Mesothelial cell of epicardium (in vitro differentiated cells): Measurements from ENCODE around the gene TAL1. TPM values are rescaled to one million over a fixed set of nuclear protein-coding genes. Genes with fewer than 3 reads are reported as not detected.
A peak's percentile ranks its signal among the peaks of the same experiment; 100 is the strongest.

Source experiments
- DNase-seq, 2 experiments: peaks; one replicate each; pipeline ENCODE4 v3.0.0; 2021; ENCODE audit warnings: low spot score in 2 of 2; ENCODE audit not compliant: unreplicated experiment in 2 of 2
- H3K27ac Mint-ChIP-seq: 2 replicates; pipeline ENCODE4 v1.8.0; 2021; ENCODE audit warnings: mixed read lengths
- H3K27me3 Mint-ChIP-seq: 2 replicates; pipeline ENCODE4 v1.8.0; 2021; ENCODE audit warnings: low read depth, mixed read lengths
- H3K36me3 Mint-ChIP-seq: 2 replicates; pipeline ENCODE4 v1.8.0; 2021; ENCODE audit warnings: mixed read lengths
- H3K4me1 Mint-ChIP-seq: 2 replicates; pipeline ENCODE4 v1.8.0; 2021; ENCODE audit warnings: mixed read lengths
- H3K4me3 Mint-ChIP-seq: 2 replicates; pipeline ENCODE4 v1.8.0; 2021; ENCODE audit warnings: mild to moderate bottlenecking, moderate library complexity, mixed read lengths
- H3K9me3 Mint-ChIP-seq: 2 replicates; pipeline ENCODE4 v1.8.0; 2021; ENCODE audit warnings: mixed read lengths
- CTCF ChIP-seq: fragments of 200-600 bp; sonication (generic); IDR thresholded peaks from one replicate; pipeline ENCODE4 v1.5.0; 2021; ENCODE audit warnings: antibody characterized with exemption; ENCODE audit not compliant: unreplicated experiment
- total RNA-seq: library from RNA; stranded (reverse); gene quantifications from 3 replicates; pipeline ENCODE4 v1.2.1, GENCODE V29; 2021

The TAL1 gene
- total RNA-seq, 1 donor from 2014 or later: not detected

- Mint-ChIP-seq H3K27ac (no peak overlapping the region), H3K27me3 (no peaks in the 10 kb centered on the region), H3K9me3 (no peaks in the 10 kb centered on the region), H3K4me1 (peaks cover 2% of the 10 kb centered on the region), H3K4me3 (no peak overlapping the region), H3K36me3 (peaks cover 14% of the 10 kb centered on the region)
- no peak for DNase-seq
- TF ChIP-seq CTCF: no peak
These were observed 25.2 kb upstream of the TAL1 start for GRCh38 chr1:47257224-47257623.

GRCh38 chr1:47252795-47253194 lies 20.8 kb upstream of the TAL1 start:
- peaks cover 2% of the 10 kb centered on the region for H3K4me1 Mint-ChIP-seq

GRCh38 chr1:47252369-47252768 lies 20.3 kb upstream of the TAL1 start:
- no peak for DNase-seq
- H3K36me3 Mint-ChIP-seq: peaks cover 5% of the 10 kb centered on the region
- no peak overlapping the region for H3K27ac Mint-ChIP-seq
- no peaks in the 10 kb centered on the region for H3K9me3 Mint-ChIP-seq
- no peak overlapping the region for H3K4me3 Mint-ChIP-seq
- H3K27me3 Mint-ChIP-seq: no peaks in the 10 kb centered on the region
- no peak for TF ChIP-seq CTCF
- H3K4me1 Mint-ChIP-seq: peaks cover 2% of the 10 kb centered on the region

More at GRCh38 chr1:47252795-47253194, 20.8 kb upstream of the TAL1 start:
- Mint-ChIP-seq H3K9me3 (no peaks in the 10 kb centered on the region), H3K27me3 (no peaks in the 10 kb centered on the region), H3K4me3 (no peak overlapping the region), H3K27ac (peak overlapping the region; percentile 71), H3K36me3 (peaks cover 7% of the 10 kb centered on the region)
- TF ChIP-seq CTCF: no peak
- DNase-seq: no peak

- no peak for DNase-seq
- H3K27me3 Mint-ChIP-seq: peaks cover 13% of the 10 kb centered on the region
- H3K27ac Mint-ChIP-seq: no peak overlapping the region
- H3K4me3 Mint-ChIP-seq: no peak overlapping the region
- H3K4me1 Mint-ChIP-seq: peaks cover 3% of the 10 kb centered on the region
- peaks cover 5% of the 10 kb centered on the region for H3K36me3 Mint-ChIP-seq
- no peak for TF ChIP-seq CTCF
- no peaks in the 10 kb centered on the region for H3K9me3 Mint-ChIP-seq
These were observed 17.7 kb upstream of the TAL1 start for GRCh38 chr1:47249755-47250154.

- no peak overlapping the region for H3K4me3 Mint-ChIP-seq
- peaks cover 52% of the 10 kb centered on the region for H3K27me3 Mint-ChIP-seq
- no peak overlapping the region for H3K27ac Mint-ChIP-seq
- peaks cover 3% of the 10 kb centered on the region for H3K36me3 Mint-ChIP-seq
- no peak for DNase-seq
- H3K4me1 Mint-ChIP-seq: peaks cover 2% of the 10 kb centered on the region
- no peak for TF ChIP-seq CTCF
- H3K9me3 Mint-ChIP-seq: no peaks in the 10 kb centered on the region
These were observed 12.4 kb upstream of the TAL1 start for GRCh38 chr1:47244339-47244862.

GRCh38 chr1:47243910-47244309 lies 11.9 kb upstream of the TAL1 start:
- Mint-ChIP-seq H3K27ac (no peak overlapping the region), H3K27me3 (peaks cover 57% of the 10 kb centered on the region), H3K9me3 (no peaks in the 10 kb centered on the region), H3K36me3 (peaks cover 2% of the 10 kb centered on the region), H3K4me3 (no peak overlapping the region), H3K4me1 (peaks cover 2% of the 10 kb centered on the region)
- TF ChIP-seq CTCF: no peak
- DNase-seq: no peak
